Measurements from ENCODE around the gene NDRG2. TPM values are rescaled to one million over a fixed set of nuclear protein-coding genes. Genes with fewer than 3 reads are reported as not detected.
"Not testable (repeated sequence)": the region's sequence is repeated elsewhere in the genome, so short reads cannot be mapped to it uniquely, and the experiment has no call there.

NDRG2 gene
- total RNA-seq, 1 donor from 2014 or later: 33.1 TPM

- peak; percentile 88 for DNase-seq
Measured at GRCh38 chr14:21014761-21015190, 10.1 kb downstream of the NDRG2 start.

GRCh38 chr14:21011136-21011535 lies 13.7 kb downstream of the NDRG2 start:
- Mint-ChIP-seq H3K27me3 (ENCODE audit: unreplicated experiment) (no peaks in the 10 kb centered on the region), H3K27ac (ENCODE audit: unreplicated experiment) (no peak overlapping the region), H3K36me3 (ENCODE audit: unreplicated experiment) (no peaks in the 10 kb centered on the region), H3K4me3 (ENCODE audit: unreplicated experiment) (no peak overlapping the region), H3K9me3 (ENCODE audit: unreplicated experiment) (no peaks in the 10 kb centered on the region), H3K4me1 (ENCODE audit: low read depth, unreplicated experiment) (peaks cover 3% of the 10 kb centered on the region)
- TF ChIP-seq CTCF (IDR thresholded peaks at IDR 0.05; ENCODE audit: partially characterized antibody, unreplicated experiment): no peak
- DNase-seq: no peak

More at GRCh38 chr14:21014761-21015190, 10.1 kb downstream of the NDRG2 start:
- peaks cover 2% of the 10 kb centered on the region for H3K9me3 Mint-ChIP-seq (ENCODE audit: unreplicated experiment)
- H3K4me1 Mint-ChIP-seq (ENCODE audit: low read depth, unreplicated experiment): peaks cover 3% of the 10 kb centered on the region
- H3K36me3 Mint-ChIP-seq (ENCODE audit: unreplicated experiment): no peaks in the 10 kb centered on the region
- no peak overlapping the region for H3K27ac Mint-ChIP-seq (ENCODE audit: unreplicated experiment)
- H3K4me3 Mint-ChIP-seq (ENCODE audit: unreplicated experiment): no peak overlapping the region
- H3K27me3 Mint-ChIP-seq (ENCODE audit: unreplicated experiment): no peaks in the 10 kb centered on the region
- peak; percentile 91 for TF ChIP-seq CTCF (IDR thresholded peaks at IDR 0.05; ENCODE audit: partially characterized antibody, unreplicated experiment)

GRCh38 chr14:21009721-21010120 lies 15.1 kb downstream of the NDRG2 start:
- not testable (repeated sequence) for H3K9me3 Mint-ChIP-seq (ENCODE audit: unreplicated experiment); H3K4me1 Mint-ChIP-seq (ENCODE audit: low read depth, unreplicated experiment); H3K4me3 Mint-ChIP-seq (ENCODE audit: unreplicated experiment); H3K27ac Mint-ChIP-seq (ENCODE audit: unreplicated experiment); H3K36me3 Mint-ChIP-seq (ENCODE audit: unreplicated experiment); H3K27me3 Mint-ChIP-seq (ENCODE audit: unreplicated experiment); DNase-seq

GRCh38 chr14:21003788-21004346 lies 21.0 kb downstream of the NDRG2 start:
- peak overlapping the region; percentile 51 for H3K4me3 Mint-ChIP-seq (ENCODE audit: unreplicated experiment)
- H3K4me1 Mint-ChIP-seq (ENCODE audit: low read depth, unreplicated experiment): peaks cover 5% of the 10 kb centered on the region
- peak; percentile 64 for DNase-seq
- TF ChIP-seq CTCF (IDR thresholded peaks at IDR 0.05; ENCODE audit: partially characterized antibody, unreplicated experiment): no peak
- peaks cover 3% of the 10 kb centered on the region for H3K9me3 Mint-ChIP-seq (ENCODE audit: unreplicated experiment)
- H3K27me3 Mint-ChIP-seq (ENCODE audit: unreplicated experiment): no peaks in the 10 kb centered on the region
- H3K27ac Mint-ChIP-seq (ENCODE audit: unreplicated experiment): peak overlapping the region; percentile 75
- H3K36me3 Mint-ChIP-seq (ENCODE audit: unreplicated experiment): no peaks in the 10 kb centered on the region

GRCh38 chr14:21001218-21001617 lies 23.6 kb downstream of the NDRG2 start:
- Mint-ChIP-seq H3K4me1 (ENCODE audit: low read depth, unreplicated experiment) (peaks cover 5% of the 10 kb centered on the region), H3K27me3 (ENCODE audit: unreplicated experiment) (no peaks in the 10 kb centered on the region), H3K27ac (ENCODE audit: unreplicated experiment) (no peak overlapping the region), H3K4me3 (ENCODE audit: unreplicated experiment) (no peak overlapping the region), H3K36me3 (ENCODE audit: unreplicated experiment) (no peaks in the 10 kb centered on the region), H3K9me3 (ENCODE audit: unreplicated experiment) (peaks cover 3% of the 10 kb centered on the region)
- no peak for DNase-seq
- TF ChIP-seq CTCF (IDR thresholded peaks at IDR 0.05; ENCODE audit: partially characterized antibody, unreplicated experiment): no peak

Data from glutamatergic neuron (in vitro differentiated cells).